SU-DHL-6 (cell line): ENCODE data around the gene GPSM1.

ENCODE experiments used
- H2AFZ ChIP-seq: fragments of 200-600 bp; sonication (generic); 2 replicates; pipeline ENCODE4 v1.6.1; 2014; ENCODE audit warnings: low read depth, mild to moderate bottlenecking, moderate library complexity, mixed read lengths, antibody characterized with exemption, low read length; ENCODE audit not compliant: severe bottlenecking
- H3F3A ChIP-seq: fragments of 200-600 bp; shearing (Covaris generic); 2 replicates; pipeline ENCODE4 v1.6.0; 2016; ENCODE audit warnings: antibody characterized with exemption, mild to moderate bottlenecking; ENCODE audit not compliant: insufficient read depth
- H3K27ac ChIP-seq: fragments of 200-600 bp; sonication (generic); 2 replicates; pipeline ENCODE4 v1.5.1; 2016; ENCODE audit warnings: low read depth, mild to moderate bottlenecking, low read length, moderate library complexity, mixed read lengths
- H3K27me3 ChIP-seq: fragments of 200-600 bp; sonication (generic), shearing (Covaris generic); 2 replicates; pipeline ENCODE4 v1.6.0; 2014; ENCODE audit warnings: mild to moderate bottlenecking, low read length
- H3K36me3 ChIP-seq: fragments of 200-600 bp; sonication (generic); 2 replicates; pipeline ENCODE4 v1.6.1; 2014; ENCODE audit warnings: mild to moderate bottlenecking, low read length, mixed read lengths
- H3K4me2 ChIP-seq: fragments of 300-600, 200-600 bp; shearing (Covaris generic), sonication (generic); 2 replicates; pipeline ENCODE4 v1.6.0; 2014; ENCODE audit warnings: low read length, low read depth, mild to moderate bottlenecking; ENCODE audit not compliant: poor library complexity, severe bottlenecking
- H3K4me3 ChIP-seq: fragments of 200-600 bp; sonication (generic); 2 replicates; pipeline ENCODE4 v1.5.1; 2014; ENCODE audit warnings: antibody characterized with exemption, low read length, mild to moderate bottlenecking, mixed read lengths; ENCODE audit not compliant: insufficient read depth, poor library complexity, severe bottlenecking
- H3K79me2 ChIP-seq: fragments of 200-600 bp; sonication (generic); 2 replicates; pipeline ENCODE4 v1.6.1; 2014; ENCODE audit warnings: mild to moderate bottlenecking, low read length, moderate library complexity; ENCODE audit not compliant: insufficient read depth
- H3K9ac ChIP-seq: fragments of 200-600 bp; sonication (generic); 2 replicates; pipeline ENCODE4 v1.7.0; 2014; ENCODE audit warnings: mild to moderate bottlenecking, low read length
- H3K9me2 ChIP-seq: fragments of 200-600 bp; sonication (generic); replicated peaks from 2 replicates; pipeline ENCODE4 v1.6.1; 2014; ENCODE audit warnings: low read length; ENCODE audit not compliant: insufficient read depth
- H3K9me3 ChIP-seq: fragments of 200-600 bp; sonication (generic); 2 replicates; pipeline ENCODE4 v1.6.1; 2014; ENCODE audit warnings: low read length, mixed read lengths; ENCODE audit not compliant: insufficient read depth
- H4K20me1 ChIP-seq: fragments of 200-600 bp; sonication (generic); 2 replicates; pipeline ENCODE4 v1.6.1; 2014; ENCODE audit warnings: low read depth, mild to moderate bottlenecking, antibody characterized with exemption, low read length, moderate library complexity, mixed read lengths
- CTCF ChIP-seq: fragments of 200-600 bp; sonication (generic); IDR thresholded peaks from one replicate; pipeline ENCODE4 v1.5.1; 2017; ENCODE audit warnings: antibody characterized with exemption, mild to moderate bottlenecking, low read length, moderate library complexity; ENCODE audit not compliant: insufficient read depth, poor library complexity, severe bottlenecking
- EZH2phosphoT487 ChIP-seq: fragments of 200-600 bp; sonication (generic), shearing (Covaris generic); conservative IDR thresholded peaks from 2 replicates; pipeline ENCODE4 v1.6.1; 2018; ENCODE audit warnings: mild to moderate bottlenecking, antibody characterized with exemption, low read length, moderate library complexity, mixed read lengths

GPSM1 gene

GRCh38 chr9:136339173-136339957, 12.0 kb downstream of the GPSM1 start:
- Histone ChIP-seq H3K9ac (no peak overlapping the region), H3F3A (no peaks in the 10 kb centered on the region), H3K36me3 (no peaks in the 10 kb centered on the region), H3K9me3 (no peaks in the 10 kb centered on the region), H4K20me1 (no peaks in the 10 kb centered on the region), H3K9me2 (no peaks in the 10 kb centered on the region), H3K4me3 (no peak overlapping the region), H3K27ac (no peak overlapping the region), H3K4me2 (no peak overlapping the region), H3K79me2 (no peaks in the 10 kb centered on the region), H2AFZ (no peak overlapping the region), H3K27me3 (no peaks in the 10 kb centered on the region)
- peak; percentile 98 for TF ChIP-seq CTCF
- TF ChIP-seq EZH2phosphoT487, result no peak

DNA sequence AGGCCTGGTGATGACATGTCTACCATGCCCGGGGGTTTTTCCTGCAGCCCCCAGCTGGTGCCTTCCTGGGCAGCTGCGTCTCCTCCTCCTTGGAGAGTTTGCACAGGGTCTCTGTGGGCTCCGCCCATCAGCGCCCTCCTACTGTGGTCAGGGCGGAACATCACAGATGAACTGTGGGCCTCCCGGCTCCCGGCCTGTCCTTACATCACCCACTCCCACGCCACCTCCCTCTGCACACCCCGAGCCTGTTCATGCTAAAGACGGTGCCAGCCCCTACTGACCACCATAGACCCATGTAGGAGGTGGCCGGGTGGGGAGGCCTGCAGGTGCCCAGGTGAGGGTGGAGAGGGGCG, 12.6 kb downstream of the GPSM1 start:
- no peaks in the 10 kb centered on the region for H3K9me2 ChIP-seq
- no peaks in the 10 kb centered on the region for H3K9me3 ChIP-seq
- no peaks in the 10 kb centered on the region for H3K79me2 ChIP-seq
- no peaks in the 10 kb centered on the region for H3K27me3 ChIP-seq
- no peak overlapping the region for H2AFZ ChIP-seq
- no peaks in the 10 kb centered on the region for H3K36me3 ChIP-seq
- TF ChIP-seq CTCF, result no peak
- TF ChIP-seq EZH2phosphoT487, result no peak
- no peak overlapping the region for H3K27ac ChIP-seq
- no peaks in the 10 kb centered on the region for H4K20me1 ChIP-seq
- H3K9ac ChIP-seq, result no peak overlapping the region
- H3K4me3 ChIP-seq, result no peak overlapping the region
- no peaks in the 10 kb centered on the region for H3F3A ChIP-seq
- H3K4me2 ChIP-seq, result no peak overlapping the region

GRCh38 chr9:136340356-136341041, 13.2 kb downstream of the GPSM1 start:
- H3K27ac ChIP-seq, result no peak overlapping the region
- no peaks in the 10 kb centered on the region for H3K36me3 ChIP-seq

More at GRCh38 chr9:136340356-136341041, 13.2 kb downstream of the GPSM1 start:
- H3K27me3 ChIP-seq, result no peaks in the 10 kb centered on the region
- H3K79me2 ChIP-seq, result no peaks in the 10 kb centered on the region
- TF ChIP-seq EZH2phosphoT487, result no peak
- no peak for TF ChIP-seq CTCF
- no peaks in the 10 kb centered on the region for H3K9me3 ChIP-seq
- no peaks in the 10 kb centered on the region for H3F3A ChIP-seq
- H3K9ac ChIP-seq, result no peak overlapping the region
- no peak overlapping the region for H2AFZ ChIP-seq
- H3K4me3 ChIP-seq, result no peak overlapping the region
- H4K20me1 ChIP-seq, result no peaks in the 10 kb centered on the region
- H3K9me2 ChIP-seq, result no peaks in the 10 kb centered on the region
- H3K4me2 ChIP-seq, result no peak overlapping the region
